IPS-NIHi7 (cell line): ENCODE data around the gene SLAMF6.

Experiments
- DNase-seq: peaks from one replicate; pipeline ENCODE4 v3.0.0; 2012; ENCODE audit warnings: mixed read lengths; ENCODE audit errors: extremely low spot score

SLAMF6 gene

DNA sequence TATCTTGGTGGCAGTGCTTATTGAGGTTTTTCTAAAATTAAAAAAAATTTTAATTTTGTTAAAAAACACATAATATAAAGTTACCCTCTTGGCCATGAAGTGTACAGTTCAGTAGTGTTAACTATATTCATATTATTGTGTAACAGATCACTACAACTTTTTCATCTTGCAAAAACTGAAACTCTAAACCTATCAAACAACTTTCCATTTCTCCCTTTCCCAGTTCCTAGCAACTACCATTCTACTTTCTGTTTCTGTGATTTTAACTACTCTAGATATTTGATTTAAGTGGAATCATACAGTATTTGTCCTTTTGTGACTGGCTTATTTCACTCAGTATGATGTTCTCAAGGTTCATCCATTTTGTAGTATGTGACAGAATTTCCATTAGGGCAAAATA is 55.5 kb downstream of the SLAMF6 start:
- no peak for DNase-seq

DNA sequence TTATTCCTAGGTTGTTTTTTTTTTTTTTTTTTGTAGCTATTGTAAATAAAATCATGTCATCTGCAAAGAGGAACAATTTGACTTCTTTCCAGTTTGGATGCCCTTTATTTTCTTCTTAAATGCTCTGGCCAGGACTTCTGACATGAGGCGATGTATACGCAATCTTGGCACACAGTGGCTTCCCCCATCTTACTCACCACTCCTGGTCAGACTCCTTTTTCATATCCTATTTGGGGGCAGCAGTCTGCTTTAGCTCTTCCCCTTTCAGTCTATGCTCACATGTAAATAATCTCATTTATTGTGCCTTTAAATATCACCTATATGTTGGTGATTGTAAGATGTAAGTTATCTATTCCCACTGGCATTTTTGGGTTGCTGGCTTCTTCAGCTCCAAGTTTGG is 56.1 kb downstream of the SLAMF6 start:
- DNase-seq, result no peak

DNA sequence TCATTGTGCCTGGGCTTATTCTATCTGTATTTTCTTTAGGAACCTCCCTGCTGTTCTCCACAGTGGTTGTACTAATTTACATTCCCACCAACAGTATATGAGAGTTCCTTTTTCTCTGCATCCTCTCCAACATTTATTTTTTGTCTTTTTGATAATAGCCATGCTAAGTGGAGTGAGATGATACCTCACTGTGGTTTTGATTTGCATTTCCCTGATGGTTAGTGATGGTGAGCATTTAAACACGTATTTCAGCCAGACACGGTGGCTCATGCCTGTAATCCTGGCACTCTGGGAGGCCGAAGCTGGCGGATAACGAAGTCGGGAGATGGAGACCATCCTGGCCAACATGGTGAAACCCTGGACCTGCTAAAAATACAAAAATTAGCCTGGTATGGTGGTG is 57.9 kb downstream of the SLAMF6 start:
- DNase-seq, result no peak

DNA sequence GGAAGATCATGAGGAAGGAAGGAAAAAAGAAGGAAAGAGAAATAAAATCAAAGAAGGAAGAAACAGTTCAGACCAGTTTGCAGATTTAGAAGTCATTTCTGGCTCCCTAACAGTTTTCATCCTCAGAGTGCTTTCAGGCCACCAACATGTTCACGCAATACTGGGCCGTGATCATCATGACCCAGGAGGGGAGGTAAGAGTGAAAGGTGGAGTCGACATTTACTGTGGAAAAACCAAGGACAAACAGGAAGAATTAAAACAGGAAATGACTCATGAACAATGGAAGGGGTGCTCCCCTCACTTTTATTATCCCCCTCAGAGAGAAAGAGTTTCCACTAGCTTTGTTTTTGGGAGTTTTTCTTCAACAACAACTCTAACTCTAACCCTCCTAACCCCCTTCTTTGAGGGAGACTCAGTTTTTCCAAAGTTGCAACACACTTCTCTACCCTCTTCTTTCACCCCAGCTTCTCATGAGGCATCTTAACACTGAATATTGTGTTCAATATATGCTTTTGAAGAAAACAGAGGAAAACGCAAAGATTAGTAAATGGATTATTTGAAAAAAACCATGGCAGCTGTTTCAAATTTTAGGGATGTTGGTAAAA is 62.3 kb downstream of the SLAMF6 start:
- DNase-seq, result no peak

DNA sequence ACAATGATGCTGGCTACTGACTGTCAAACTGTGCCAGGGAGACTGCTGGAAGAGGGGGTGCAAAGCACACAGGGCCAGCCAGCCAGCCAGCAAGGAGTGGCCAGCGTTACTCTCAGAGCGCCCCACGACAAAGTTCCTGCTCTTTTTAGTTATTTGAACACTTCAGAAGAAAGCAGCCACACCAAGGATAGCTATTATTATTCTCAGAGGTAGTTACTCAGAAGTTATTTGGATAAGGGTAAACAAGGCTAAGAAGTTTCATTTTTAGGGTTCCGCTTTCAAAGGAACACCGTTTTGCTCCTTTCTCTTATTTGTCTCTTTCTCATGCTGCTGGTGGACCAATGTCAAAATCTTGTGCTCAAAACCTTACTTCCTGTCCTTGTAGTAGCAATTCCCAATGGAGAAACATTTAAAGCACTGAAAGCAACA is 62.8 kb downstream of the SLAMF6 start:
- DNase-seq, result no peak

DNA sequence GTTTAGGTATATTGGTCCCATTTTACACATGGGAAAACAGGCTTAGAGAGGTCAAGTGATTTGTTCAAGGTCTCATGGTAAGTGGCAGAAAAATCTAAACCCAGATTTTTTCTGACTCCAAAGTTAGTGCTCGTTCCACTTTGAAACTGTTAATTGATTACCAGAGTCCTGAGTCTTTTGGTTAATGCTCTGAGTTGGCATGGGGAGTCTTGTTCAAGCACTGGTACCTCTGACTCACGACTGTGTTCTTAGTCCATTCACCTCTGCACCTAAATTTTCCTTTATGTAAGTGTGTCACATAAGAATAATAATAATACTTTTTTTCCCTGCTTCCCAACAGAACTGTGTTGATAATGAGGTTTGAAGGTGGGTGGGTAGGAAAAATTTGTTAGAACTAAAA is 63.4 kb downstream of the SLAMF6 start:
- DNase-seq, result no peak

DNA sequence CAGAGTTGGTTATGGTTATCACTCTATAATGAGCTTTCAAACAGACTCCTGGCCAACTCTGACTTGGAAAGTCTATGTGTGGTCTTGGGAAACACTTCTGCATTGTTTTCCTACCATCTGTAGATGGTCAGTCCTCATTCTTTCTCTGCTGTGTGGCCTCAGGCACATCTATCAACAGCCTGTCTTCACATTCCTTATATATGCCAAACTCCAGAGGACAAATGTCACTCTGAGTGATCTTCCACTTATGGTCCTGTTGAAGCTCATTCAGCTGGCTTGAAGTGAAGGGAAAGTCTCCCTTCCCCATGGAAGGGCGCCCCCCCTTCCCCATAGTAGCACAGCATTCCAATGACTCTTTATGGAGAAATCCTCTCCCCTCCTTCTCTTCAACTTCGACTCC is 64.0 kb downstream of the SLAMF6 start:
- DNase-seq, result no peak

DNA sequence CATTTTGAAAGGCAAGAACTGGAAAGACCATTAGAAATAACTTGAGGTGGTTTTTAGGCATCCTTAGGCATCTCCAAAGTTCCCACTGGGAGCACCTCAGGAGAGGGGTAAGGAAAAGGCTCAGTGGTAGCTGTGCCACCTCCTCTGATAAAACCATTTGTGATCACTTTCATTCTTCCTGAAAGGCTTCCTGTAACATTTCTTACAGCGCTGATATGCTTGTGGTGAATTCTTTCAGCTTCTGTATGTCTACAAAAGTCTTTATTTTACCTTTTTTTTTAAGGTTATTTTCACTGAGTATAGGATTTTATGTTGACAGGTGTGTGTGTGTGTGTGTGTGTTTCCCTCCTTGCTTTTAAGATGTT is 67.9 kb downstream of the SLAMF6 start:
- DNase-seq, result no peak

DNA sequence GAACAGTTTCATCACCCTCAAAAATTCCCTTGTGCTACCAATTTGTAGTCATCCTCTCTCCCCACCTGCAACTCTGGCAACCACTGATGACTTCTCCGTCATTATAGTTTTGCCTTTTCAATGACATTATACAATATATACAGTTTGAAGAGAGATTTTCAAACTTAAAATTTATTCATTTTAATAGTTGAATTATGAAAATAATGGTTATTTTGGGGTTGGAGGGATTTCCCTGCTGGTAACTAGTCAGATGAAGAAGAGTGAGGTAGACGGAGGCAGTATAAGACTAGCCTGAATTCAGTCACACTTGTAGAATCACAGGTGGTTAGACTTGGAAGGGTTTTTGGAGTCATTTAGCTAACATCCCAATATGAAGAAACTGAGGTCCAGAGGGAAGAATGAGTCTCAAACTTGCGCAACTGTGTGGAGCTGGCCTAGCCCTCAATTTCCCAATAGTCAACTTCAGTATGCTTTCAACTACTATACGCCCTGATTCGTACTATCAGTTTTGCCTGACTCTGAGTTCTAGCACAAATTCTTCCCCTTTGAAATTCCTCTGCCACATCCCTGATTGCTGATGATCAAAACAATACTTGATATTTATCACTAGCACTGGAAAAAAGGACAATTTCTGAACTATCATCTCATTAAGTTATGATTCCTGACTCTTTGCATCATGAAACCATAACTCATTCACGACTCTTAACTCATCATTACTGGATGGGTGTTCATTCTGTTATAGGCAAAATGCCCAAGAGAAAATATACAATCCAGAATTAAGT is 68.5 kb downstream of the SLAMF6 start:
- DNase-seq, result no peak

DNA sequence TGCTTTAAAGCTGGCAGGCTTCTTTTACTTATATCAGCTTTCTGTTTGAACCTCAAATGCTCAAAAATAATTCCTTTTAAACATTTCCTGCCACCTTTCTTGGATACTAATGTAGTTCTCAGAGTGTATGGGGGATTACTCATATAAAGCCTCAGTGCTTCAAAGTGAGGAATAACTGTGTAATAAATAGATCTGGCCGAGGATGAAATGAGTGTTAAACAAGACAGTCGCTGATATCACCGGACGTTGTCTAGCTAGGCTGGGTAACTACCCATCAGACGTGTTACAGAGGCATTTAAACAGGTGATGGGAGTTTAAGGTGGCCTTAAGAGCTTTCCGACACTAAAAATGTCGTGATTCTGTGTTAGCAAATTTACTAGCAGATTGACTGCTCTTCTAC is 69.6 kb downstream of the SLAMF6 start:
- DNase-seq, result no peak

DNA sequence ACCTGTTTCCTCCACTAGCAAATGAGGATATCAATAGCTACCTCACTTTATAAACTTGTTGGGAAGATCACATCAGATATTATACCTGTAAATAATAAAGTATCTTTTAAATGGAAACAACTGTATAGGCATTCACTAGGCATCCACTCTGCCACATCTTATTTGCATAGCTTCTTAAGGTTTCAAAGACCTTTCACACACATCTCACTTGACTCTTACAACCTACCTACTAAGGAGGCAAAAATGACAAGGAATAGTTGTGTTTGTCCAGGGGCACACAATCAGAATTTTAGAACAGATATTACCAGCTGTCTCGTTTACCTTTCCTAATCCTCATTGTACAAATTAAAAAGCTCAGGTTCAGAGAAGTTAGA is 71.2 kb downstream of the SLAMF6 start:
- DNase-seq, result no peak

DNA sequence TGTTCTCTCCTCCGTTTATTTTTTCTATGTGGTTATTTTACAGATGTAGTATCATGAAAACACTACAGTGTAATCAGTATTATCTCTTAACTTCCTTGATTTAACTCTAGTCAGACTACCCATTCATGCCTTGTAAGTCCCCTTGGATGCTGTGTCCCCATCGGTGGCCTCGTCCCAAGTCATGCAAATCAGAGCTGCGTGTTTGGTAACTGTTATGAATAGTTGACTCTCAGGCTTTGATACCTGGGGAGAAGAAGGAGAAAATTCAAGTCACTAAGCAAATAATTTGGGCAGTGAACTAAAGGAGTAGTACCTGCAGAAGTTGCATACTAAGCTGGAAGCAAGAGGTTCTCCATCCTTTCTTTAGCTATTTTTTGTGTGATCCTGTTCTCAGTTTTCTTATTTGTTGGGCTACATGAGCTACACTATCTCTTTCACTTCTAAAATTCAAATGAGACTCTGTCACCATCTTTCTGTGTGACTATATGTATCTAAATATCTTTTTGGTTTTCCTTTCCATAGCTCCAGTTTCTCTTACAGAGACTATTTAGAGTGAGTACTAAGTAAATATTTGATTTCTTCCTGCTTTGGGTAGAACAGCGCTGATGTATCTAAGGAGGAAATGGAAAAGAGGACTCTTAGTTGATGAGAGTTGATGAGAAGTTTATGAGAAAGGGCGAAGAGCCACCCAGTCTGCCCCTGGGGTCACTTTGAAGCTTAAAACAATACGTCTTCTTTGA is 71.8 kb downstream of the SLAMF6 start:
- no peak for DNase-seq

DNA sequence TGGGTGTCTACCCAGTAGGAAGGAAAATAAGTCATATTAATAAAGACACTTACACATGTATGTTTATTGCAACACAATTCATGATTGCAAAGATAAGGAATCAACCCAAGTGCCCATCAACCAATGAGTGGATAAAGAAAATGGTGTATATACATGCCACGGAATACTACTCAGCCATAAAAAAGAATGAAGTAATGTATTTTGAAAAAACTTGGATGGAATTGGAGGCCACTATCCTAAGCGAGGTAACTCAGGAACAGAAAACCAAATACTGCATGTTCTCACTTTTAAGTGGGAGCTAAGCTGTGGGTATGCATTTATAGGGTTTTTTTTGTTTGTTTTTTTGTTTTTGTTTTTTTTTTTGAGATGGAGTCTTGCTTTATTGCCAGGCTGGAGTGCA is 73.6 kb downstream of the SLAMF6 start:
- no peak for DNase-seq

DNA sequence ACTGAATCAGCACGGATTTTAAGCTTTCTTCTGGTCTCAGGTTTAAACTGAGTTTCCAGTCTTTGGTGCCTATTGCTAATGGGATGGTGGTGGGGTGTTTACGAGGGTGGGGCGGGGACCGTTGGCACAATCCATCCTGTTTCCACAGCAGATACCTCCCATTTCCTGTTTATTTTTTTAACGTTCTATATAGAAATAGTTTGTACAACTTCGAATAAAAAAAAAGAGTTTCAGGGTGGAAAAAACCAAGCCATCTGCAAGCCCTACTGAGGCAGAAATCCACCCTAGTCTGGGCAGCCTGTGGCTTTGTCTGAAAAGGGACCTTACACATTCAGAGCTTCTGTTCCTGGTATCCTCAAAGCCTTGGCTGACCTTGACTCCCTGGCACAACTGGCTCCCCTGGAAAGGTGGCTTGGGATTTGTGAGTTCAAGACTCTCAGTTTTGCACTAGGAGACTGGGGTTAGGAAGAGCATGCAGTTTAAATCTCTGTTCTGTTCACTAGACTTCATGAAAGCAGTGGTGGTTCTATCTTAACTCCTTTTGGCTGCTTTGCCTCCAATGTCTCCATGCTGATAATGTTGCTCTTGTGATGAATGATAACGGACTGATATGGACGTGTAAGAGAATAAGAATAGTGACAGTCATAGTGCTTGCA is 76.0 kb downstream of the SLAMF6 start:
- no peak for DNase-seq

DNA sequence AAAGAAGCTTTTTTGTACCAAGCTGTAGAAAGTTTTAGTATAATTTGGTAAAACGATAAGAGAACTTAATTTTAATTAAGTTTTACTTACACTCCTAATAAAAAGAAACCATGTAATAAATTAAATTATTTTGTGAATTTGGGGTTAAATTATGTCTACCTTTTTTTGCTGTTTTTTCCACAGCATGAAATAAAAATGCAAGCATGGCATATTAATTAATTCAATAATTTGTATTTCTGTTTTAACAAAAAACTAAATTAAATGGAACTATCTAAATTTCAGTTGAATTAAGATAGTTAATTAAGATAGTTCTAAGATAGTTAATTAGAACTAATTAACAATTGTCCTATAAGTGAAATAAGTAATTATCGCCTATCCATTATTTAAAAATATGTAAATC is 83.3 kb downstream of the SLAMF6 start:
- DNase-seq, result no peak

DNA sequence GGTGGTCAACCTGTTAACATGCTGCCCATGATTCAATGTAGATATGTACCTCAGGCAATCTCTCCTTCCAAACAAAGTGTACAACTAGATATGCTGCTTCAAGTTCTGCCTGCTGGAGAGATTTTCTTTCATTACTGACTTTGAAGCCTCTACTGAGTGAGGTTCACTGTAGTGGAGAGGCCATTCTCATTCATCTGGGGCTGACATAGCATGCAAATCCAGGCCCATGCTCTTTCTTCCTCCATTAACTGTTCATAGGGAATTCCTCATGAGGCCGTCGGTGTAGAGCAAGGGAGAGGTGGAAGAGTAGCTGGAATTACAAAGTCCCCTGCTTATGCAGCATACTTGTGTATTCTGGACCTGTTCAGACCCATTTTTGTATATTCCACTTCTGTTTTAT is 84.1 kb downstream of the SLAMF6 start:
- no peak for DNase-seq

DNA sequence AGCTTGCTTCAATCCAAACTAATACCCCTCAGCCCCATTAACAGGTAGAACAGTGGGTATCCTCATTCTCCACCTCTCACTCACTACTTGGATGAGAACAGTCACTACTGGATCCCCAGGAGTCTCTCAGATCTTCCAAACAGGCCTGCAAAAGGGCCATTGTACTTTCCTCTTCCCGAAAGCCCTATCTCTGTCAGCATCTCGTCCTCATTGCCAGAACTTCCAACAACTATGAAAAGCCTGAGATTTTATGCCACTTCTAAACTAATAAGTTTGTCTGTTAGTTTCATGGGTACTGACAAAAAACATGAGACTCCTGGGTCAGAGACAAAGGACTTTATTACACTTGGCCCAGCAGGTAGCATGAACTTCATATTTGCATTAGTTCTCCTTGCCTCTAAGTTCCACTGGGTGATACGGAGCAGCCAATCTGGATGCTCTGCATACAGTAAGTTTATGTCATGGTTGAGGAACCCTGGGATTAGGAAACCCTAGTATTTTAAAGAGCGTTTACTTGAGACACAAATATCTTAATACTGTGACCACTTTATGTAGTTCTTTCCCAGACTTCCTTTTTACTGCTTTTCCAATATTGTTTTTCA is 84.6 kb downstream of the SLAMF6 start:
- DNase-seq, result no peak

DNA sequence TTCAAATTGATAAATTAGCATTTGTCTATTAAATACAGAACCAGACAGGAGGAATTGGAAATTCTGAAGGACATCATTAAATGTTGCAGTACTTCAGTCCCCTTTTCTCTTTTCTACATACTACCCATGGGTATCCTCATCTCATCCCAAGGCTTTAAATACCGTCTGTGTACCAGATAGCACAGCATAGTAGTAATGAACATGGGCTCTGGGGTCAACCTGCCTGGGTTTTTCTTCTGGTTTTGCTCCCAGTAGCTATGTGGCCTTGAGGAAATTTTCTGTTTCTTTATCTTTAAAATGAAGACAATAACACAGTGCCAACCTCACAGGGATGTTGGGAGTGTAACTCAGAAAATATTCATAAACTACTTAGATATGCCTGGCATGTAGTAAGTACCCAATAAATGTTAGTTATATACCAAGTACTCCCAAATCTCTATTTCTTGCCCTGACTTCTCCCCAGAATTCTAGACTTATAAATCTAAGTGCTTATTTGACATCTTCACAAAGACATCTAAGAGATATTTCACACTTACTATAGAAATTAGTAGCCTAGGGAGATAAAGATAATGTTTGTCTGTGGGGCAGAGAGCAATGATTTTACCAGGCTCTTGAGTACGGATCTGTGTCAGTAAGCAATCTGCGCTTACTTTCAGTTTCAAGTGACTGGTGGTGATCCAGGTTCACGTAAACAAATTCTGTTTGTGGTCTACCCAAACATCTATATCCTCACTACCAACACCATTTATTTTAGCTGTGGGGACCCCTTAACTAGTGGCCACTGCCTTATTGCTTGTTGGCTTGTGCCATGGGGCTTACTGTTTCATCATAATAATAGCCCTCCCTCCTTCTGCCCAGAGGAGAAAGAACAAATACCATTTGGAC is 85.4 kb downstream of the SLAMF6 start:
- DNase-seq, result no peak

DNA sequence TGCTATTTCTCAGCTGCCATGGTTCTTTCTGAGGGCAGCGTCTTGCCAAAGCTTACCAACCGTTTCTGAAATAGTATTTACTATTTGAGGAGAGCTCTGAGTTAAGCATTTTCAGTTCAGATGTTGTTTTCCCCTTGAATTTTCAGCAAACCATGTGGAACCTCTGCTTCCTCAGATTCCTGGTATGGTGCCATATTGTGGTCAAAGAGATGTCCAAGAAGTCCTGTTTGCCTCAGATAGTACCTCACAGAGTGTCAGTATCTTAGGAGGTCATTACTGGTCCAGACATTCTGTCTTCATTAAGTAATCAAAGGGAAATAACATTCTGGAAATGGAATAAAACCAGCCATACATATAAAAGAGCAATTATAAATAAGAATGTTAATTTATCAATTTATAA is 86.1 kb downstream of the SLAMF6 start:
- no peak for DNase-seq
